Vagina (tissue), 2 donors: Measurements from ENCODE around the gene ST6GALNAC5. TPM values are rescaled to one million over a fixed set of nuclear protein-coding genes. Genes with fewer than 3 reads are reported as not detected.
"Not testable (repeated sequence)": the region's sequence is repeated elsewhere in the genome, so short reads cannot be mapped to it uniquely, and the experiment has no call there.

Experiments
- DNase-seq, 2 donors: peaks; one replicate each; pipeline ENCODE4 v3.0.0-alpha.2; 2017; ENCODE audit errors: extremely low spot score in 2 of 2
- H3K27ac ChIP-seq: fragments of 200-600 bp; sonication (generic); one replicate; pipeline ENCODE4 v1.5.1; 2019
- H3K27me3 ChIP-seq: fragments of 200-600 bp; sonication (generic); one replicate; pipeline ENCODE4 v1.5.1; 2019
- H3K36me3 ChIP-seq, 2 donors: fragments of 200-600 bp; sonication (generic); one replicate each; pipeline ENCODE4 v1.5.1; 2017 to 2019
- H3K4me1 ChIP-seq: fragments of 200-600 bp; sonication (generic); one replicate; pipeline ENCODE4 v1.5.1; 2019
- H3K4me3 ChIP-seq, 2 donors: fragments of 200-600 bp; sonication (generic); 1 replicate in 1 of 2; 2 replicates in 1 of 2; pipeline ENCODE4 v1.5.1; 2016 to 2019
- H3K9me3 ChIP-seq: fragments of 200-600 bp; sonication (generic); one replicate; pipeline ENCODE4 v1.5.1; 2019
- CTCF ChIP-seq, 3 experiments: fragments of 450-650 bp in 2 of 3; fragments of 200-600 bp in 1 of 3; sonication (generic) in 1 of 3; IDR thresholded peaks; one replicate each; pipeline ENCODE4 v1.5.1; 2017 to 2019; ENCODE audit warnings: antibody characterized with exemption in 3 of 3, mild to moderate bottlenecking in 2 of 3, moderate library complexity in 2 of 3
- POLR2A ChIP-seq, 2 donors: fragments of 450-650 bp; IDR thresholded peaks; one replicate each; pipeline ENCODE4 v1.6.1; 2017; ENCODE audit warnings: antibody characterized with exemption in 2 of 2, mild to moderate bottlenecking in 2 of 2, moderate library complexity in 2 of 2
- POLR2AphosphoS5 ChIP-seq, 2 donors: sonication (generic); formaldehyde crosslinking; IDR thresholded peaks; one replicate each; pipeline ENCODE4 v1.9.0; 2017; ENCODE audit warnings: antibody characterized with exemption in 2 of 2, mild to moderate bottlenecking in 2 of 2, low read depth in 1 of 2; ENCODE audit not compliant: insufficient read depth in 1 of 2
- intact Hi-C: fragments of 100-400 bp; cut with DNase I; formaldehyde crosslinking; loops from one replicate; pipeline ENCODE4 v1.15.1; 2023
- total RNA-seq: library from RNA; depleted of rRNA; stranded (reverse); fragments of >200 nt; gene quantifications from one replicate; pipeline ENCODE4 v1.2.3, GENCODE V29; 2016

ST6GALNAC5 gene
- total RNA-seq, 1 donor from 2014 or later, result 9.6 TPM

GRCh38 chr1:76961181-76961819, 94.0 kb downstream of the ST6GALNAC5 start:
- no peaks in the 10 kb centered on the region for H3K27me3 ChIP-seq
- TF ChIP-seq POLR2A (IDR thresholded peaks at IDR 0.05), result no peak
- no peak for TF ChIP-seq POLR2AphosphoS5 (IDR thresholded peaks at IDR 0.05; ENCODE audit: insufficient read depth in 1 of 2, low read depth in 1 of 2)
- TF ChIP-seq CTCF (IDR thresholded peaks at IDR 0.05), result no peak
- intact Hi-C loops, result no loop called here
- DNase-seq, result no peak
- H3K4me1 ChIP-seq, result no peaks in the 10 kb centered on the region
- no peaks in the 10 kb centered on the region for H3K36me3 ChIP-seq
- no peak overlapping the region for H3K4me3 ChIP-seq
- no peaks in the 10 kb centered on the region for H3K9me3 ChIP-seq
- H3K27ac ChIP-seq, result no peak overlapping the region

GRCh38 chr1:76961820-76962207, 94.5 kb downstream of the ST6GALNAC5 start:
- Histone ChIP-seq H3K27ac (no peak overlapping the region), H3K36me3 (no peaks in the 10 kb centered on the region), H3K9me3 (no peaks in the 10 kb centered on the region), H3K27me3 (no peaks in the 10 kb centered on the region), H3K4me1 (no peaks in the 10 kb centered on the region), H3K4me3 (no peak overlapping the region)
- intact Hi-C loops, result no loop called here
- TF ChIP-seq POLR2A (IDR thresholded peaks at IDR 0.05) (no peak), CTCF (IDR thresholded peaks at IDR 0.05) (no peak), POLR2AphosphoS5 (IDR thresholded peaks at IDR 0.05; ENCODE audit: insufficient read depth in 1 of 2, low read depth in 1 of 2) (no peak)
- no peak for DNase-seq

GRCh38 chr1:76981267-76981666, 114.0 kb downstream of the ST6GALNAC5 start:
- H3K4me1 ChIP-seq, H3K36me3 ChIP-seq, H3K9me3 ChIP-seq, H3K4me3 ChIP-seq, DNase-seq, H3K27ac ChIP-seq, H3K27me3 ChIP-seq, intact Hi-C loops: not testable (repeated sequence)

GRCh38 chr1:76989976-76990375, 122.7 kb downstream of the ST6GALNAC5 start:
- no peak overlapping the region for H3K4me3 ChIP-seq
- no peak for DNase-seq
- intact Hi-C loops, result no loop called here
- H3K4me1 ChIP-seq, result no peaks in the 10 kb centered on the region
- H3K36me3 ChIP-seq, result no peaks in the 10 kb centered on the region
- H3K27ac ChIP-seq, result no peak overlapping the region
- H3K9me3 ChIP-seq, result no peaks in the 10 kb centered on the region
- no peak for TF ChIP-seq POLR2A (IDR thresholded peaks at IDR 0.05)
- TF ChIP-seq POLR2AphosphoS5 (IDR thresholded peaks at IDR 0.05; ENCODE audit: insufficient read depth in 1 of 2, low read depth in 1 of 2), result no peak
- no peak for TF ChIP-seq CTCF (IDR thresholded peaks at IDR 0.05)
- no peaks in the 10 kb centered on the region for H3K27me3 ChIP-seq

- intact Hi-C loops, result no loop called here
- Histone ChIP-seq H3K4me1 (no peaks in the 10 kb centered on the region), H3K4me3 (no peak overlapping the region), H3K36me3 (no peaks in the 10 kb centered on the region), H3K27me3 (no peaks in the 10 kb centered on the region), H3K27ac (no peak overlapping the region), H3K9me3 (no peaks in the 10 kb centered on the region)
- no peak for DNase-seq
- no peak for TF ChIP-seq POLR2A (IDR thresholded peaks at IDR 0.05)
- no peak for TF ChIP-seq POLR2AphosphoS5 (IDR thresholded peaks at IDR 0.05; ENCODE audit: insufficient read depth in 1 of 2, low read depth in 1 of 2)
Measured at GRCh38 chr1:76993036-76993435, 125.8 kb downstream of the ST6GALNAC5 start.

- Histone ChIP-seq H3K9me3 (no peaks in the 10 kb centered on the region), H3K4me3 (no peak overlapping the region), H3K27ac (no peak overlapping the region), H3K4me1 (no peaks in the 10 kb centered on the region), H3K27me3 (no peaks in the 10 kb centered on the region), H3K36me3 (no peaks in the 10 kb centered on the region)
- DNase-seq, result no peak
- TF ChIP-seq POLR2A (IDR thresholded peaks at IDR 0.05) (no peak), POLR2AphosphoS5 (IDR thresholded peaks at IDR 0.05; ENCODE audit: insufficient read depth in 1 of 2, low read depth in 1 of 2) (no peak), CTCF (IDR thresholded peaks at IDR 0.05) (no peak)
- intact Hi-C loops, result no loop called here
Measured at GRCh38 chr1:76998582-76999223, 131.4 kb downstream of the ST6GALNAC5 start.
